ENCODE data around the gene UGT1A6. TPM values are rescaled to one million over a fixed set of nuclear protein-coding genes. Genes with fewer than 3 reads are reported as not detected.
"Not testable (repeated sequence)": the region's sequence is repeated elsewhere in the genome, so short reads cannot be mapped to it uniquely, and the experiment has no call there.

UGT1A6 gene
- total RNA-seq, 4 donors from 2014 or later = 0.31 TPM; not detected in 3

DNA sequence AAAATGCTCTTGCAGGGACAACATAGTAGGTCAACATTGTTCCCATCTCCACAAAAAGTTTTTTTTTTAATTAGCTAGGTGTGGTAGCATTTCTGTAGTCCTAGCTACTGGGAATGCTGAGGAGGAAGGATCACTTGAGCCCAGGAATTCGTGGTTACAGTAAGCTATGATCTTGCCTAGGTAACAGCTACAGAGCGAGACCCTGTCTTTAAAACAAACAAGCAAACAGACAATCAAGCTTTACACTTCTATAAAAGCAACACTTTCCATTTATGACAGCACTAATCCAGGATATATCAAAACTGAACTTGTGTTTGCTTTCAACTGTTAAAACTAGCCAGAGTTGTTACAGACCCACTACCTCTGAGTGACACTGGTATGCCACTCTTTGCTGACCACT is 48.2 kb downstream of the UGT1A6 start:
- intact Hi-C loops (cut with DNase I; ENCODE audit: low total_unique reads) (no loop called here), in situ Hi-C loops (cut with MboI; ENCODE audit: low sequenced_read_pairs in 4 of 4) (no loop called here)

DNA sequence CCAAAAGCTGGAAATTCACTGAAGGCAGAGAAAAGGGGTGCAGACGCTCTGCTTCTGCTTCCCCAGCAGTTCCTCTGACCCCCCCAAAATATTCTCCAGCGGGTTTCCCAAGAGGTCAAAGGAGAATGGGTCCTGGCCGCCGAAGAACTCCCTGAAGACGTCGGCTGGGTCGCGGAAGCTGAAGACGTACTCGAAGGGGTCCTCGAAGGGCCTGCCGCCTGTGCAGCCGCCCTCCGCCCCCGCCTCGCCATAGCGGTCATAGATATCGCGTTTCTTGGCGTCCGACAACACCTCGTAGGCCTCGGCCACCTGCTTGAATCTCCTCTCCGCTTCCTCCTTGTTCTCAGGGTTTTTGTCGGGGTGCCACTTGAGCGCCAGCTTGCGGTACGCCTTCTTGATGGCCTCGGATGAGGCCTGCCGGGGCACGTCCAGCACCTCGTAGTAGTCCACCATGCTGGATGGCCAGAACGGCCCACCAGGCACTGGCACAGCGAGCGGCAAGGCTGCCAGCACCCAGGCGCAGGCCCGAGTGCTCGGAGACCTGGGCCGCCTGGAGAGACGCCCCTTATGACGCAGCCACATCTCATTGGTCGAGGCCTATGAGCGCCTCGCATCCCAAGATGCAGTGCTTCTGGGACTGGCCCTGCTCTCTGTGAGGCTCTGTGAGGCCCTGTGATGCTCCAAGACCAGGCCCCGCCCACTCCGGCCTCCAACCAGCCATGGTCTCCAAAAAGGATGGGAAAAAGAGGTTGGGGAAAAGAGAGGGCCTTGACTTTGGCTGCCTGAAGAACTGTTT is 51.0 kb downstream of the UGT1A6 start:
- Histone ChIP-seq H3K27ac (no peak overlapping the region), H3K9me3 (no peaks in the 10 kb centered on the region), H3K4me1 (no peaks in the 10 kb centered on the region), H3K27me3 (no peaks in the 10 kb centered on the region), H3K4me3 (no peak overlapping the region), H3K36me3 (no peaks in the 10 kb centered on the region)
- in situ Hi-C loops (cut with MboI; ENCODE audit: low sequenced_read_pairs in 4 of 4) (no loop called here), intact Hi-C loops (cut with DNase I; ENCODE audit: low total_unique reads) (no loop called here)
- TF ChIP-seq POLR2A (IDR thresholded peaks at IDR 0.05) = no peak
- TF ChIP-seq, protein P1, sequence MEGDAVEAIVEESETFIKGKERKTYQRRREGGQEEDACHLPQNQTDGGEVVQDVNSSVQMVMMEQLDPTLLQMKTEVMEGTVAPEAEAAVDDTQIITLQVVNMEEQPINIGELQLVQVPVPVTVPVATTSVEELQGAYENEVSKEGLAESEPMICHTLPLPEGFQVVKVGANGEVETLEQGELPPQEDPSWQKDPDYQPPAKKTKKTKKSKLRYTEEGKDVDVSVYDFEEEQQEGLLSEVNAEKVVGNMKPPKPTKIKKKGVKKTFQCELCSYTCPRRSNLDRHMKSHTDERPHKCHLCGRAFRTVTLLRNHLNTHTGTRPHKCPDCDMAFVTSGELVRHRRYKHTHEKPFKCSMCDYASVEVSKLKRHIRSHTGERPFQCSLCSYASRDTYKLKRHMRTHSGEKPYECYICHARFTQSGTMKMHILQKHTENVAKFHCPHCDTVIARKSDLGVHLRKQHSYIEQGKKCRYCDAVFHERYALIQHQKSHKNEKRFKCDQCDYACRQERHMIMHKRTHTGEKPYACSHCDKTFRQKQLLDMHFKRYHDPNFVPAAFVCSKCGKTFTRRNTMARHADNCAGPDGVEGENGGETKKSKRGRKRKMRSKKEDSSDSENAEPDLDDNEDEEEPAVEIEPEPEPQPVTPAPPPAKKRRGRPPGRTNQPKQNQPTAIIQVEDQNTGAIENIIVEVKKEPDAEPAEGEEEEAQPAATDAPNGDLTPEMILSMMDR (IDR thresholded peaks at IDR 0.05 in 4 of 5, conservative IDR thresholded peaks at IDR 0.05 in 1 of 5) = no peak
- ATAC-seq (no peak), DNase-seq (no peak)

More for the DNA sequence above, 48.2 kb downstream of the UGT1A6 start:
- Histone ChIP-seq H3K27ac (no peak overlapping the region), H3K9me3 (no peaks in the 10 kb centered on the region), H3K4me1 (no peaks in the 10 kb centered on the region), H3K27me3 (no peaks in the 10 kb centered on the region), H3K4me3 (no peak overlapping the region), H3K36me3 (no peaks in the 10 kb centered on the region)
- no peak for ATAC-seq
- no peak for DNase-seq
- TF ChIP-seq, protein P1 (IDR thresholded peaks at IDR 0.05 in 4 of 5, conservative IDR thresholded peaks at IDR 0.05 in 1 of 5) = no peak
- TF ChIP-seq POLR2A (IDR thresholded peaks at IDR 0.05) = no peak

DNA sequence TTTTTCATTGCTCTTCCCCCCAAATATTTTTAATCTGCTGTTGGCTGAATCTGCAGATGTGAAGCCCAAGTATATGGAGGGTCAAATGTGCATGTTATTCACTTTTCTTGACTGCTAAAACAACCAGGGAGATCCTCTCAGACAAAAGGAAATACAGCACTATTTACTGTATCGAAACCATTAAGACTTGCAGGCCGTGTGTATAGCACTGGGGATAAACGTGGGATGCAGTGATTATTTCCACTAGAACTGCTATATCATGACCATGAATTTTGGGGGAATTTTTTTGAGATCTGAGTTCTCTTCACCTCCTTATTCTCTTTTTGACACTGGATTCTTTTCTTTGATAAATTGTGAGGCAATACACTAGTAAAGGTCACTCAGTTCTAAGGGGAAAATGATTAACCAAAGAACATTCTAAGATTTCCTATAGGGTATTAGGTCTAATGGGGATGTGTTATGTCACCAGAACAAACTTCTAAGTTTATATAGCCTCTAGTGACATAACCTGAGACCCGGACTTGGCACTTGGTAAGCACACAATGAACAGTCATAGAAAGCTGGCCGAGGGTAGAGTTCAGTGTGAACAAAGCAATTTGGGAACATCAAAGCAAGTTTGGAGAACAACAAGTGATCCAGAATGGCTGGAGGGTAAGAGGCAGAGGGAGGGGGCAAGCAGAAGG is 52.5 kb downstream of the UGT1A6 start:
- ATAC-seq (no peak), DNase-seq (no peak)
- no peak for TF ChIP-seq POLR2A (IDR thresholded peaks at IDR 0.05)
- no peak overlapping the region for H3K27ac ChIP-seq
- no peaks in the 10 kb centered on the region for H3K36me3 ChIP-seq
- H3K27me3 ChIP-seq = no peaks in the 10 kb centered on the region
- in situ Hi-C loops (cut with MboI; ENCODE audit: low sequenced_read_pairs in 4 of 4) (no loop called here), intact Hi-C loops (cut with DNase I; ENCODE audit: low total_unique reads) (no loop called here)
- no peaks in the 10 kb centered on the region for H3K4me1 ChIP-seq
- H3K9me3 ChIP-seq = no peaks in the 10 kb centered on the region
- no peak overlapping the region for H3K4me3 ChIP-seq

GRCh38 chr2:233745838-233746237 is 53.1 kb downstream of the UGT1A6 start:
- in situ Hi-C loops (cut with MboI; ENCODE audit: low sequenced_read_pairs in 4 of 4); H3K27me3 ChIP-seq; H3K9me3 ChIP-seq; H3K4me3 ChIP-seq; H3K36me3 ChIP-seq; ATAC-seq; H3K27ac ChIP-seq; DNase-seq; H3K4me1 ChIP-seq; intact Hi-C loops (cut with DNase I; ENCODE audit: low total_unique reads): not testable (repeated sequence)

DNA sequence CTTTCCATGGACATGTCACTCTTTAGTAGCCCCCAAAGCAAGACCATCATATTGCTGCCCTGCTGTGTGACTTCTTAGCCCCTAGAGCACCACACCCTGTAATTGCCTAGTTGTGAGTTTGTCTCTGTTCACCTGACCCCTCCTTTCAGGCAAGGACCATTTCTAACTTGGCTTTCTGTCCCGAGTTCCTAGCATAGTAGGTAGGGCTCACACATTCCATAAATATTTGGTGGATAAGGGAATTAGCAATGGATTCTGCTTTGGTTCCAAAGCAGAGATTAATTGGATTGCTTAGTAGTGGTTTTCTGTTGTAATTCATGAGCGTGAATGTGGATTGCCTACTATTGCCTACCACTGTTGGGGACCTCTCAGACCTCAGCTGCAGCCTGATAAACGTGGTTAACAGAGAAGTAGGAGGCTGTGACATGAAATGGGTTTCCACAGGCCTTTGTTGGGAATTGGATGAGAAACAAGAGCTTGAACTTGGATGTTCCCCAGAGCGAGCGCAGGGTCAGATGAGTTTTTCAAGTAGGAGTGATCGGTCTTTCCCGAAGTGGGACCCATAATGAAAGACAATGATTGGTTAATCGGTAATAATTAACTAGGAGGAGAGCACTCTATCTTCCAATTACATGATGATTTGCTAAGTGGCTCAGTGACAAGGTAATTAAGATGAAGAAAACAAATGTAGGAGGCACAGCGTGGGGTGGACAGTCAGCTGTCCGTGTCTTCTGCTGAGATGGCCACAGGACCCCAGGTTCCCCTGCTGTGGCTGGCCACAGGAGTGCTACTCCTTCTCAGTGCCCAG is 54.0 kb downstream of the UGT1A6 start:
- TF ChIP-seq, protein P1 (IDR thresholded peaks at IDR 0.05 in 4 of 5, conservative IDR thresholded peaks at IDR 0.05 in 1 of 5) = no peak
- no peak for TF ChIP-seq POLR2A (IDR thresholded peaks at IDR 0.05)
- no peak for DNase-seq
- Histone ChIP-seq H3K27ac (no peak overlapping the region), H3K4me1 (no peaks in the 10 kb centered on the region), H3K4me3 (no peak overlapping the region), H3K36me3 (no peaks in the 10 kb centered on the region), H3K27me3 (no peaks in the 10 kb centered on the region), H3K9me3 (no peaks in the 10 kb centered on the region)
- intact Hi-C loops (cut with DNase I; ENCODE audit: low total_unique reads) = no loop called here
- in situ Hi-C loops (cut with MboI; ENCODE audit: low sequenced_read_pairs in 4 of 4) = no loop called here
- ATAC-seq = no peak
